ENCODE data around the gene NCF2.

Gene NCF2

GRCh38 chr1:183548116-183548515 is 42.1 kb downstream of the NCF2 start:
- DNase-seq: peak; percentile 64

- DNase-seq: no peak
These were observed 43.8 kb downstream of the NCF2 start for GRCh38 chr1:183546427-183546826.

- no peak for DNase-seq
These were observed 45.5 kb downstream of the NCF2 start for GRCh38 chr1:183544598-183545297.

GRCh38 chr1:183543619-183544204 is 46.5 kb downstream of the NCF2 start:
- DNase-seq: peak; percentile 12

GRCh38 chr1:183537405-183537804 is 52.9 kb downstream of the NCF2 start:
- DNase-seq: no peak

GRCh38 chr1:183533617-183534174 is 56.6 kb downstream of the NCF2 start:
- no peak for DNase-seq

GRCh38 chr1:183528577-183528976 is 61.7 kb downstream of the NCF2 start:
- DNase-seq: no peak

GRCh38 chr1:183522104-183522503 is 68.2 kb downstream of the NCF2 start:
- no peak for DNase-seq

GRCh38 chr1:183520379-183520778 is 69.9 kb downstream of the NCF2 start:
- DNase-seq: no peak

GRCh38 chr1:183517401-183517800 is 72.9 kb downstream of the NCF2 start:
- DNase-seq: no peak

GRCh38 chr1:183516725-183517124 is 73.5 kb downstream of the NCF2 start:
- DNase-seq: no peak

GRCh38 chr1:183515002-183515689 is 75.1 kb downstream of the NCF2 start:
- no peak for DNase-seq

- DNase-seq: no peak
These were observed 76.0 kb downstream of the NCF2 start for GRCh38 chr1:183514235-183514634.

GRCh38 chr1:183512450-183512849 is 77.8 kb downstream of the NCF2 start:
- no peak for DNase-seq

GRCh38 chr1:183508694-183509093 is 81.6 kb downstream of the NCF2 start:
- no peak for DNase-seq

- DNase-seq: no peak
These were observed 83.7 kb downstream of the NCF2 start for GRCh38 chr1:183506561-183506960.

Measured in NCI-H345 (cell line).